Activated naive CD8-positive, alpha-beta T cell (primary cell): ENCODE results near the gene YDJC.
"Not testable (repeated sequence)": the region's sequence is repeated elsewhere in the genome, so short reads cannot be mapped to it uniquely, and the experiment has no call there.

Source experiments
- H3K27ac Mint-ChIP-seq: one replicate; pipeline ENCODE4 v1.8.0; 2021; ENCODE audit warnings: mixed read lengths
- H3K27me3 Mint-ChIP-seq: one replicate; pipeline ENCODE4 v1.8.0; 2021; ENCODE audit warnings: mixed read lengths
- H3K36me3 Mint-ChIP-seq: one replicate; pipeline ENCODE4 v1.8.0; 2021; ENCODE audit warnings: mixed read lengths
- H3K4me1 Mint-ChIP-seq: one replicate; pipeline ENCODE4 v1.8.0; 2021; ENCODE audit warnings: low read depth, mixed read lengths
- H3K4me3 Mint-ChIP-seq: one replicate; pipeline ENCODE4 v1.8.0; 2021; ENCODE audit warnings: mild to moderate bottlenecking, mixed read lengths
- H3K9me3 Mint-ChIP-seq: one replicate; pipeline ENCODE4 v1.8.0; 2021; ENCODE audit warnings: low read depth, mixed read lengths

YDJC gene

GRCh38 chr22:21611210-21611977, 18.4 kb downstream of the YDJC start:
- H3K27ac Mint-ChIP-seq = peak overlapping the region; percentile 77
- H3K27me3 Mint-ChIP-seq = no peaks in the 10 kb centered on the region
- peaks cover 21% of the 10 kb centered on the region for H3K4me1 Mint-ChIP-seq
- H3K4me3 Mint-ChIP-seq = no peak overlapping the region
- H3K9me3 Mint-ChIP-seq = no peaks in the 10 kb centered on the region
- H3K36me3 Mint-ChIP-seq = peaks cover 4% of the 10 kb centered on the region

- not testable (repeated sequence) for H3K27me3 Mint-ChIP-seq, H3K36me3 Mint-ChIP-seq, H3K27ac Mint-ChIP-seq, H3K4me3 Mint-ChIP-seq, H3K9me3 Mint-ChIP-seq
- peaks cover 22% of the 10 kb centered on the region for H3K4me1 Mint-ChIP-seq
These were observed 20.2 kb downstream of the YDJC start for GRCh38 chr22:21609556-21610157.

- Mint-ChIP-seq H3K27ac (no peak overlapping the region), H3K4me1 (peaks cover 25% of the 10 kb centered on the region)
These were observed 23.0 kb downstream of the YDJC start for GRCh38 chr22:21606775-21607174.

GRCh38 chr22:21605887-21606564, 23.8 kb downstream of the YDJC start:
- Mint-ChIP-seq H3K27ac (peak overlapping the region; percentile 46), H3K36me3 (no peaks in the 10 kb centered on the region), H3K27me3 (no peaks in the 10 kb centered on the region), H3K4me3 (no peak overlapping the region), H3K9me3 (no peaks in the 10 kb centered on the region), H3K4me1 (peaks cover 25% of the 10 kb centered on the region)

More at GRCh38 chr22:21606775-21607174, 23.0 kb downstream of the YDJC start:
- Mint-ChIP-seq H3K27me3 (no peaks in the 10 kb centered on the region), H3K9me3 (no peaks in the 10 kb centered on the region), H3K4me3 (no peak overlapping the region), H3K36me3 (no peaks in the 10 kb centered on the region)

- Mint-ChIP-seq H3K9me3 (no peaks in the 10 kb centered on the region), H3K36me3 (no peaks in the 10 kb centered on the region), H3K4me1 (peaks cover 31% of the 10 kb centered on the region), H3K4me3 (no peak overlapping the region), H3K27me3 (no peaks in the 10 kb centered on the region), H3K27ac (no peak overlapping the region)
These were observed 25.8 kb downstream of the YDJC start for GRCh38 chr22:21603973-21604372.

GRCh38 chr22:21602579-21602978, 27.2 kb downstream of the YDJC start:
- Mint-ChIP-seq H3K27me3 (no peaks in the 10 kb centered on the region), H3K4me3 (no peak overlapping the region), H3K36me3 (no peaks in the 10 kb centered on the region), H3K4me1 (peaks cover 35% of the 10 kb centered on the region), H3K27ac (no peak overlapping the region), H3K9me3 (no peaks in the 10 kb centered on the region)

- Mint-ChIP-seq H3K27ac (peak overlapping the region; percentile 46), H3K9me3 (no peaks in the 10 kb centered on the region), H3K4me1 (peaks cover 40% of the 10 kb centered on the region)
These were observed 30.5 kb downstream of the YDJC start for GRCh38 chr22:21599053-21599893.

GRCh38 chr22:21598302-21598701, 31.5 kb downstream of the YDJC start:
- H3K27me3 Mint-ChIP-seq = no peaks in the 10 kb centered on the region
- H3K4me3 Mint-ChIP-seq = no peak overlapping the region
- H3K27ac Mint-ChIP-seq = no peak overlapping the region
- no peaks in the 10 kb centered on the region for H3K9me3 Mint-ChIP-seq
- peaks cover 18% of the 10 kb centered on the region for H3K36me3 Mint-ChIP-seq
- peaks cover 48% of the 10 kb centered on the region for H3K4me1 Mint-ChIP-seq

More at GRCh38 chr22:21599053-21599893, 30.5 kb downstream of the YDJC start:
- Mint-ChIP-seq H3K4me3 (no peak overlapping the region), H3K36me3 (peaks cover 10% of the 10 kb centered on the region), H3K27me3 (no peaks in the 10 kb centered on the region)

GRCh38 chr22:21596356-21597135, 33.3 kb downstream of the YDJC start:
- H3K4me3 Mint-ChIP-seq, H3K27me3 Mint-ChIP-seq, H3K9me3 Mint-ChIP-seq: not testable (repeated sequence)
- peak overlapping the region; percentile 22 for H3K27ac Mint-ChIP-seq
- peaks cover 50% of the 10 kb centered on the region for H3K4me1 Mint-ChIP-seq
- peaks cover 18% of the 10 kb centered on the region for H3K36me3 Mint-ChIP-seq

GRCh38 chr22:21594865-21595452, 34.9 kb downstream of the YDJC start:
- peak overlapping the region; percentile 5 for H3K27ac Mint-ChIP-seq
- no peaks in the 10 kb centered on the region for H3K9me3 Mint-ChIP-seq
- peaks cover 18% of the 10 kb centered on the region for H3K36me3 Mint-ChIP-seq
- no peak overlapping the region for H3K4me3 Mint-ChIP-seq
- peaks cover 58% of the 10 kb centered on the region for H3K4me1 Mint-ChIP-seq
- H3K27me3 Mint-ChIP-seq = no peaks in the 10 kb centered on the region

GRCh38 chr22:21593406-21594232, 36.2 kb downstream of the YDJC start:
- Mint-ChIP-seq H3K4me1 (peaks cover 56% of the 10 kb centered on the region), H3K27me3 (no peaks in the 10 kb centered on the region), H3K9me3 (no peaks in the 10 kb centered on the region), H3K4me3 (no peak overlapping the region), H3K36me3 (peaks cover 21% of the 10 kb centered on the region), H3K27ac (peak overlapping the region; percentile 52)

GRCh38 chr22:21592422-21592821, 37.4 kb downstream of the YDJC start:
- H3K4me3 Mint-ChIP-seq = no peak overlapping the region
- H3K9me3 Mint-ChIP-seq = no peaks in the 10 kb centered on the region
- no peaks in the 10 kb centered on the region for H3K27me3 Mint-ChIP-seq
- peaks cover 60% of the 10 kb centered on the region for H3K4me1 Mint-ChIP-seq
- peaks cover 21% of the 10 kb centered on the region for H3K36me3 Mint-ChIP-seq
- H3K27ac Mint-ChIP-seq = no peak overlapping the region

- no peaks in the 10 kb centered on the region for H3K27me3 Mint-ChIP-seq
- peak overlapping the region; percentile 34 for H3K27ac Mint-ChIP-seq
- peaks cover 20% of the 10 kb centered on the region for H3K36me3 Mint-ChIP-seq
- no peaks in the 10 kb centered on the region for H3K9me3 Mint-ChIP-seq
- H3K4me1 Mint-ChIP-seq = peaks cover 60% of the 10 kb centered on the region
- no peak overlapping the region for H3K4me3 Mint-ChIP-seq
These were observed 38.1 kb downstream of the YDJC start for GRCh38 chr22:21591695-21592094.
